NCI-H128 (cell line): ENCODE results near the gene GABRA6.

Experiments
- DNase-seq: peaks from one replicate; lab custom pipeline; 2025; ENCODE audit not compliant: unreplicated experiment; lab: John Stamatoyannopoulos, UW

The GABRA6 gene

GRCh38 chr5:161751265-161751664 is 65.7 kb downstream of the GABRA6 start:
- DNase-seq = no peak
